GM12878 (cell line): ENCODE results near the gene NBPF1. TPM values are rescaled to one million over a fixed set of nuclear protein-coding genes. Genes with fewer than 3 reads are reported as not detected.
A peak's percentile ranks its signal among the peaks of the same experiment; 100 is the strongest.
"Not testable (repeated sequence)": the region's sequence is repeated elsewhere in the genome, so short reads cannot be mapped to it uniquely, and the experiment has no call there.

Experiments used
- ATAC-seq: fragments of 200-7000 bp; cut with Tn5 transposase; 3 replicates; pipeline ENCODE4 v1.9.1; 2020; ENCODE audit warnings: mild to moderate bottlenecking, moderate library complexity
- BruUV-seq: library from RNA; stranded (reverse); fragments of 400-500 nt; replicated peaks from 2 replicates; lab custom pipeline; 2021; lab: Mats Ljungman, UMichigan
- CTCF ChIA-PET: fragments of 300-600 bp; sonication (Branson Sonifier 250); formaldehyde crosslinking; extraction: SDS; loops from one replicate; lab custom pipeline; 2021; ENCODE audit warnings: inconsistent platforms; lab: Yijun Ruan, JAX
- POLR2A ChIA-PET: fragments of 350-600 bp; formaldehyde crosslinking; extraction: SDS; loops from one replicate; lab custom pipeline; 2021; ENCODE audit warnings: inconsistent platforms; lab: Charles Lee
- RAD21 ChIA-PET: fragments of 300-600 bp; sonication (Branson Sonifier 250); formaldehyde crosslinking; loops from one replicate; lab custom pipeline; 2023; ENCODE audit warnings: antibody characterized with exemption; ENCODE audit not compliant: unreplicated experiment; lab: Charles Lee
- SMC1A ChIA-PET: fragments of 300-600 bp; sonication (Branson Sonifier 250); formaldehyde crosslinking; loops from one replicate; lab custom pipeline; 2023; ENCODE audit not compliant: unreplicated experiment, uncharacterized antibody; lab: Charles Lee
- DNase-seq: peaks from one replicate; pipeline ENCODE4 v3.0.0-alpha.2; 2011; ENCODE audit warnings: low read depth, low spot score
- FAIRE-seq: peaks from 3 replicates; lab custom pipeline; 2011; peaks lifted over from hg19 to GRCh38; lab: Jason Lieb, UNC
- H2AFZ ChIP-seq: 2 replicates; pipeline ENCODE4 v1.6.0; 2011; ENCODE audit warnings: low read depth, low read length, control low read depth; ENCODE audit not compliant: control insufficient read depth
- H3K27ac ChIP-seq: 2 replicates; pipeline ENCODE4 v1.5.1; 2011; ENCODE audit warnings: control low read depth; ENCODE audit not compliant: control insufficient read depth, insufficient read depth
- H3K27me3 ChIP-seq, 2 experiments: replicated peaks in 1 of 2; 2 replicates each; pipeline versions ENCODE4 v1.6.0 to v1.6.1; 2011; ENCODE audit warnings: low read length in 1 of 2; ENCODE audit not compliant: control insufficient read depth in 2 of 2, insufficient read depth in 2 of 2
- H3K36me3 ChIP-seq, 2 experiments: 2 replicates each; pipeline ENCODE4 v1.5.1; 2011; ENCODE audit warnings: low read length in 1 of 2; ENCODE audit not compliant: control insufficient read depth in 2 of 2, insufficient read depth in 2 of 2
- H3K4me1 ChIP-seq: 2 replicates; pipeline ENCODE4 v1.6.1; 2011; ENCODE audit warnings: mild to moderate bottlenecking, low read length, moderate library complexity, mixed read lengths; ENCODE audit not compliant: control insufficient read depth, insufficient read depth
- H3K4me2 ChIP-seq: 2 replicates; pipeline ENCODE4 v1.6.0; 2011; ENCODE audit warnings: control low read depth; ENCODE audit not compliant: control insufficient read depth, insufficient read depth
- H3K4me3 ChIP-seq: fragments of 200-600 bp; sonication (generic); 2 replicates; pipeline ENCODE4 v1.5.1; 2016
- H3K79me2 ChIP-seq: 2 replicates; pipeline ENCODE4 v1.6.0; 2011; ENCODE audit warnings: low read length; ENCODE audit not compliant: control insufficient read depth, insufficient read depth
- H3K9ac ChIP-seq: 2 replicates; pipeline ENCODE4 v1.8.0; 2011; ENCODE audit warnings: low read length, control low read depth, mixed read lengths; ENCODE audit not compliant: control insufficient read depth, insufficient read depth
- H3K9me3 ChIP-seq: replicated peaks from 3 replicates; pipeline ENCODE4 v1.5.1; 2011; ENCODE audit warnings: mild to moderate bottlenecking, low read length; ENCODE audit not compliant: control insufficient read depth, insufficient read depth
- H4K20me1 ChIP-seq: 2 replicates; pipeline ENCODE4 v1.6.0; 2011; ENCODE audit not compliant: control insufficient read depth, insufficient read depth
- CBX3 ChIP-seq: fragments of 200-600 bp; sonication (generic); IDR thresholded peaks from 2 replicates; pipeline ENCODE4 v1.6.1; 2016; ENCODE audit warnings: low read depth, borderline replicate concordance
- POLR2AphosphoS5 ChIP-seq: IDR thresholded peaks from 2 replicates; pipeline ENCODE4 v1.6.1; 2011; ENCODE audit warnings: mild to moderate bottlenecking, low read length, inconsistent platforms
- WGBS: methylation state at CpG from one replicate; pipeline ENCODE4 v1.1.6; 2016; ENCODE audit warnings: low lambda C conversion rate; ENCODE audit not compliant: insufficient replicate concordance, insufficient coverage; ENCODE audit errors: missing lambda C conversion rate; 5-methylcytosine and 5-hydroxymethylcytosine counted together
- in situ Hi-C: fragments of 300-500 bp; cut with MboI; formaldehyde crosslinking; loops from 9 replicates; pipeline ENCODE4 v1.14.3; 2018; ENCODE audit warnings: mixed read lengths
- intact Hi-C: fragments of 100-400 bp; cut with micrococcal nuclease; formaldehyde crosslinking; loops from one replicate; pipeline ENCODE4 v1.14.2; 2022; ENCODE audit not compliant: unreplicated experiment
- polyA plus RNA-seq, 11 experiments: library from polyadenylated mRNA; depleted of rRNA in 4 of 11; unstranded in 6 of 11; stranded (reverse) in 5 of 11; fragments of >200 nt; fragmentation: Nextera tagmentation in 4 of 11; fragmentation: Illumina TruSeq in 1 of 11; extraction: Ambion mirVana in 4 of 11; extraction: Trizol in 1 of 11; gene quantifications; 1 replicate in 1 of 11; 2 replicates in 10 of 11; pipeline versions ENCODE4 v1.2.1 to v1.2.3, GENCODE V29; 2011 to 2016; ENCODE audit warnings: inconsistent platforms in 2 of 11, missing spikeins in 2 of 11, low read depth in 1 of 11
- total RNA-seq, 4 experiments: library from RNA; depleted of rRNA in 3 of 4; stranded (reverse); fragments of >200 nt in 3 of 4; fragmentation: Illumina TruSeq in 1 of 4; extraction: Trizol in 1 of 4; gene quantifications; 2 replicates each; pipeline versions ENCODE4 v1.2.1 to v1.2.3, GENCODE V29; 2013 to 2021
- TF ChIP-seq, protein P1 (sequence below): fragments of 450-650 bp; IDR thresholded peaks from 2 replicates; pipeline ENCODE4 v1.6.1; 2017; ENCODE audit warnings: antibody characterized with exemption, mild to moderate bottlenecking, moderate library complexity

Gene NBPF1
- total and polyA plus RNA-seq, 10 of the 15 experiments (the other 5 are each of a cell fraction or from before 2014, with no cell fraction given), result 0.20 to 3.4 (median 0.71) TPM

DNA sequence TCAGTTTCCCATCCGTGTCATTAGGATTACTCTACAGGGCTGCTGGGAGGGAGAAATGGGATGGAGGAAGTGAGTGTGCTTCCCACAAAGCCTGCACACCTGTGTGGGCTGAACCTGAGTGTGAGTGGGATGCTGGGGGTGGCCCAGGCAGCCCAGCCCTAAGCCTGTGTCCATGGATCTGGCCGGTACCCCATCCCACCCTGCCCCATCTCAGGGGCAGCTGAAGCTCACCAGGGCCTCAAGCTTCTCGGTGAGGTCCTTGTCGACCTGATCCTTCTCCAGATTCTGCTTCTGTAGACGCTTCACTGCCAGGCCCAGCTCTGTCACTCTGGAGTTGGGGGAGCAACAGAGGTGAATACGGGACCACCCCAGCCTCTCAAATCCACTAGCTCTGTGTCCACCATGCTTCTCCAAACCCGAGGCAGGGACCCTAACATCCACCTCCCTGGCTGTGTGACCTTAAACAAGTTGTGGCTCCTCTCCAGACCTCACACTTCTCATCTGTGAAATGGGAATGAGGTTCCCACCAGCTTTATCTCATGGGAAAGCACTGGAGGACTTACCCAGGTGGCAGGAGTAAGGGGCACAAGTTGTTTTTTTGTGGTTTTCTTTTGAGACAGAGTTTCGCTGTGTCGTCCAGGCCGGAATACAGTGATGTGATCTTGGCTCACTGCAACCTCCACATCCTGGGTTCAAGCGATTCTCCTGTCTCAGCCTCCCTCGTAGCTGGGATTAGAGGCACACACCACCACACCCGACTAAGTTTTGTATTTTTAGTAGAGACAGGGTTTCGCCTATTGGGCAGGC lies 18.9 kb upstream of the NBPF1 start:
- H3K9me3 ChIP-seq, H3K4me2 ChIP-seq, H4K20me1 ChIP-seq, H3K79me2 ChIP-seq, H3K4me1 ChIP-seq, DNase-seq, intact Hi-C loops, H2AFZ ChIP-seq, in situ Hi-C loops, POLR2A ChIA-PET, FAIRE-seq, RAD21 ChIA-PET, H3K27ac ChIP-seq, H3K9ac ChIP-seq, SMC1A ChIA-PET, H3K4me3 ChIP-seq, H3K27me3 ChIP-seq, ATAC-seq, BruUV-seq: not testable (repeated sequence)
- peaks cover 14 to 39% of the 10 kb centered on the region in 2 experiments for H3K36me3 ChIP-seq
- CTCF ChIA-PET, result interaction anchor here (1.2 to 2.4 kb wide), 3 partner anchors 8 to 23 kb away, joined by 4 to 10 read pairs (median 5); no protein-coding TSS in a partner anchor
- 84% methylated on average over 14 of the region's 14 CpGs for WGBS

- H3K9ac ChIP-seq, result no peak overlapping the region
- no peaks in the 10 kb centered on the region for H3K27me3 ChIP-seq
- no peaks in the 10 kb centered on the region for H3K9me3 ChIP-seq
- TF ChIP-seq, protein P1, sequence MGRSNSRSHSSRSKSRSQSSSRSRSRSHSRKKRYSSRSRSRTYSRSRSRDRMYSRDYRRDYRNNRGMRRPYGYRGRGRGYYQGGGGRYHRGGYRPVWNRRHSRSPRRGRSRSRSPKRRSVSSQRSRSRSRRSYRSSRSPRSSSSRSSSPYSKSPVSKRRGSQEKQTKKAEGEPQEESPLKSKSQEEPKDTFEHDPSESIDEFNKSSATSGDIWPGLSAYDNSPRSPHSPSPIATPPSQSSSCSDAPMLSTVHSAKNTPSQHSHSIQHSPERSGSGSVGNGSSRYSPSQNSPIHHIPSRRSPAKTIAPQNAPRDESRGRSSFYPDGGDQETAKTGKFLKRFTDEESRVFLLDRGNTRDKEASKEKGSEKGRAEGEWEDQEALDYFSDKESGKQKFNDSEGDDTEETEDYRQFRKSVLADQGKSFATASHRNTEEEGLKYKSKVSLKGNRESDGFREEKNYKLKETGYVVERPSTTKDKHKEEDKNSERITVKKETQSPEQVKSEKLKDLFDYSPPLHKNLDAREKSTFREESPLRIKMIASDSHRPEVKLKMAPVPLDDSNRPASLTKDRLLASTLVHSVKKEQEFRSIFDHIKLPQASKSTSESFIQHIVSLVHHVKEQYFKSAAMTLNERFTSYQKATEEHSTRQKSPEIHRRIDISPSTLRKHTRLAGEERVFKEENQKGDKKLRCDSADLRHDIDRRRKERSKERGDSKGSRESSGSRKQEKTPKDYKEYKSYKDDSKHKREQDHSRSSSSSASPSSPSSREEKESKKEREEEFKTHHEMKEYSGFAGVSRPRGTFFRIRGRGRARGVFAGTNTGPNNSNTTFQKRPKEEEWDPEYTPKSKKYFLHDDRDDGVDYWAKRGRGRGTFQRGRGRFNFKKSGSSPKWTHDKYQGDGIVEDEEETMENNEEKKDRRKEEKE, result no peak
- TF ChIP-seq POLR2AphosphoS5, result 0 out of 2 replicates have a peak, but pooled peaks have one; percentile 15
- no peak for TF ChIP-seq CBX3
- TF ChIP-seq, all 136 proteins: peak for 1
- DNase-seq (no peak), FAIRE-seq (no peak), ATAC-seq (no peak)
- Histone ChIP-seq H4K20me1 (no peaks in the 10 kb centered on the region), H3K27ac (no peak overlapping the region), H3K36me3 (peaks cover 15 to 43% of the 10 kb centered on the region in 2 experiments), H2AFZ (no peak overlapping the region), H3K4me3 (no peak overlapping the region), H3K4me2 (no peak overlapping the region), H3K4me1 (no peaks in the 10 kb centered on the region), H3K79me2 (no peaks in the 10 kb centered on the region)
- ChIA-PET POLR2A (no interaction called here), RAD21 (no interaction called here), SMC1A (no interaction called here), CTCF (interaction anchor here (2.4 kb wide), 1 partner anchor 11 kb away, joined by 10 read pairs; no protein-coding TSS in a partner anchor)
- intact Hi-C loops, result no loop called here
- in situ Hi-C loops, result no loop called here
- BruUV-seq, result no TSS peak
- 82% methylated on average over 20 of the region's 20 CpGs for WGBS
These were observed 18.1 kb upstream of the NBPF1 start for GRCh38 chr1:16631248-16632043.
